Panc1 (cell line): ENCODE measurements around the gene LY6G6D.

Experiments used
- CTCF ChIP-seq: fragments of 450-650 bp; IDR thresholded peaks from 2 replicates; pipeline ENCODE4 v1.5.1; 2017; ENCODE audit warnings: mild to moderate bottlenecking
- POLR2AphosphoS5 ChIP-seq: IDR thresholded peaks from 2 replicates; pipeline ENCODE4 v1.6.1; 2012; ENCODE audit warnings: mild to moderate bottlenecking, low read depth, low read length, moderate library complexity
- REST ChIP-seq, 2 experiments: IDR thresholded peaks; 2 replicates each; pipeline ENCODE4 v1.6.1; 2011 to 2012; ENCODE audit warnings: low read depth in 2 of 2, control low read depth in 1 of 2, low read length in 1 of 2, mild to moderate bottlenecking in 1 of 2, moderate library complexity in 1 of 2; ENCODE audit not compliant: insufficient read depth in 1 of 2

GRCh38 chr6:31727717-31728671, 12.8 kb downstream of the LY6G6D start:
- no peak for TF ChIP-seq REST (IDR thresholded peaks at IDR 0.05; ENCODE audit: insufficient read depth in 1 of 2, low read depth in 2 of 2, low read length in 1 of 2)
- TF ChIP-seq CTCF: no peak
- TF ChIP-seq POLR2AphosphoS5: no peak
